ENCODE results near the gene ATF6. TPM values are rescaled to one million over a fixed set of nuclear protein-coding genes. Genes with fewer than 3 reads are reported as not detected.

ATF6 gene
- total and polyA plus RNA-seq, 2 of the 8 experiments (the other 6 are each of a cell fraction or from before 2014, with no cell fraction given): 4.6 to 10.0 TPM

GRCh38 chr1:161930064-161930463 lies 163.9 kb downstream of the ATF6 start:
- no peak overlapping the region for H2BK15ac ChIP-seq (ENCODE audit: low read length)
- no peak overlapping the region for H3K9ac ChIP-seq (replicated peaks in 1 of 4; ENCODE audit: extremely low read depth in 1 of 4, low read depth in 3 of 4, low read length in 3 of 4)
- H2BK5ac ChIP-seq (ENCODE audit: low read depth, low read length): no peak overlapping the region
- H2AK5ac ChIP-seq (ENCODE audit: low read depth, low read length): no peak overlapping the region
- H3K79me1 ChIP-seq (ENCODE audit: low read depth, low read length): no peaks in the 10 kb centered on the region
- H3K4me2 ChIP-seq (ENCODE audit: insufficient read depth in 1 of 2, low read depth in 2 of 2, low read length in 2 of 2): no peak overlapping the region
- DNase-seq (ENCODE audit: low read depth in 1 of 2, low spot score in 2 of 2): no peak
- H3K27ac ChIP-seq (ENCODE audit: low read depth, low read length): no peak overlapping the region
- H3K36me3 ChIP-seq (ENCODE audit: control insufficient read depth in 2 of 4, insufficient read depth in 4 of 4, low read length in 3 of 4): no peaks in the 10 kb centered on the region
- no peak for FAIRE-seq
- no peaks in the 10 kb centered on the region for H3K4me1 ChIP-seq (replicated peaks in 1 of 4; ENCODE audit: control insufficient read depth in 3 of 4, insufficient read depth in 4 of 4, low read length in 3 of 4)
- H4K8ac ChIP-seq (ENCODE audit: extremely low read depth, insufficient read depth, low read length): no peak overlapping the region
- no peak overlapping the region for H3K14ac ChIP-seq (ENCODE audit: insufficient read length)
- no peaks in the 10 kb centered on the region for H3K79me2 ChIP-seq (ENCODE audit: control insufficient read depth in 1 of 2, insufficient read depth in 2 of 2, low read length in 2 of 2)
- no peak overlapping the region for H3K23ac ChIP-seq (ENCODE audit: insufficient read length)
- H4K5ac ChIP-seq (ENCODE audit: insufficient read length, low read depth, low read length): no peak overlapping the region
- 92% methylated on average over 1 of the region's 1 CpG; no CpG with 5 or more reads in 1 of the 2 experiments for WGBS, 2 experiments (ENCODE audit: extremely low coverage in 1 of 2, insufficient coverage in 1 of 2, insufficient read length in 1 of 2, insufficient replicate concordance in 2 of 2, low coverage in 1 of 2, low lambda C conversion rate in 2 of 2, missing lambda C conversion rate in 1 of 2)
- no peak overlapping the region for H2BK12ac ChIP-seq (ENCODE audit: low read depth, low read length)
- no peaks in the 10 kb centered on the region for H3K27me3 ChIP-seq (replicated peaks in 1 of 4; ENCODE audit: control insufficient read depth in 3 of 4, extremely low read depth in 1 of 4, insufficient read depth in 3 of 4, low read length in 3 of 4)
- no peak overlapping the region for H3K56ac ChIP-seq (replicated peaks; ENCODE audit: insufficient read length, low read depth, low read length)
- ChIA-PET POLR2A (ENCODE audit: partially characterized antibody) (no interaction called here), CTCF (ENCODE audit: partially characterized antibody) (interaction anchor here (2.0 kb wide), 1 partner anchor 107 kb away, joined by 7 read pairs; no protein-coding TSS in a partner anchor)
- no peaks in the 10 kb centered on the region for H3K9me3 ChIP-seq (ENCODE audit: insufficient read depth in 2 of 2, low read depth in 1 of 2, low read length in 1 of 2)
- H2AFZ ChIP-seq (ENCODE audit: low read length): no peak overlapping the region
- H3K18ac ChIP-seq (ENCODE audit: extremely low read depth, low read length): no peak overlapping the region
- H3K23me2 ChIP-seq (ENCODE audit: low read depth, low read length): no peaks in the 10 kb centered on the region
- H3K4ac ChIP-seq (replicated peaks; ENCODE audit: insufficient read length, low read depth, low read length): no peak overlapping the region
- no peaks in the 10 kb centered on the region for H4K20me1 ChIP-seq (replicated peaks in 1 of 2; ENCODE audit: control insufficient read depth in 1 of 2, insufficient read depth in 2 of 2, low read length in 2 of 2)
- no peak overlapping the region for H4K91ac ChIP-seq (replicated peaks; ENCODE audit: insufficient read length, low read length)
- H2BK120ac ChIP-seq (replicated peaks; ENCODE audit: low read depth, low read length): no peak overlapping the region
- H2BK20ac ChIP-seq (ENCODE audit: low read length): no peak overlapping the region
- H3K4me3 ChIP-seq (ENCODE audit: extremely low read depth in 1 of 4, insufficient read depth in 2 of 4, low read depth in 3 of 4, low read length in 4 of 4): no peak overlapping the region
- TF ChIP-seq MAX (IDR thresholded peaks at IDR 0.05): no peak
- TF ChIP-seq KDM5A (IDR thresholded peaks at IDR 0.05; ENCODE audit: low read length): no peak
- no peak for TF ChIP-seq POU5F1 (IDR thresholded peaks at IDR 0.05; ENCODE audit: low read depth, low read length)
- TF ChIP-seq CEBPB (IDR thresholded peaks at IDR 0.05; ENCODE audit: low read depth, low read length): no peak
- no peak for TF ChIP-seq CTCF (IDR thresholded peaks at IDR 0.05; ENCODE audit: control extremely low read depth in 1 of 3, insufficient read depth in 1 of 3, low read depth in 1 of 3, low read length in 3 of 3)
- TF ChIP-seq CBX5 (IDR thresholded peaks at IDR 0.05; ENCODE audit: low read depth, low read length): no peak
- no peak for TF ChIP-seq TEAD4 (IDR thresholded peaks at IDR 0.05; ENCODE audit: low read depth, low read length)
- TF ChIP-seq PHF8 (conservative IDR thresholded peaks at IDR 0.05; ENCODE audit: low read depth, low read length): no peak
- no peak for TF ChIP-seq RBBP5 (IDR thresholded peaks at IDR 0.05; ENCODE audit: borderline replicate concordance, low read depth, low read length)
- no peak for TF ChIP-seq NRF1 (IDR thresholded peaks at IDR 0.05; ENCODE audit: low read depth, low read length)
- no peak for TF ChIP-seq SP1 (IDR thresholded peaks at IDR 0.05; ENCODE audit: low read depth, low read length)
- no peak for TF ChIP-seq EGR1 (IDR thresholded peaks at IDR 0.05; ENCODE audit: borderline replicate concordance, low read depth, low read length)
- no peak for TF ChIP-seq SP4 (IDR thresholded peaks at IDR 0.05; ENCODE audit: low read length)

Measured in H1 (cell line).